Psoas muscle (tissue), 8 donors: ENCODE data around the gene FPGS. TPM values are rescaled to one million over a fixed set of nuclear protein-coding genes. Genes with fewer than 3 reads are reported as not detected.

Experiments
- ATAC-seq, 4 donors: fragments of 200-7000 bp; cut with Tn5 transposase; one replicate each; pipeline ENCODE4 v1.9.1; 2020; ENCODE audit warnings: moderate library complexity in 3 of 4, mild to moderate bottlenecking in 2 of 4
- DNase-seq, 2 donors: peaks; one replicate each; pipeline ENCODE4 v3.0.0-alpha.2; 2020
- H3K27ac ChIP-seq: fragments of 200-600 bp; one replicate; pipeline ENCODE4 v1.8.0; 2022
- H3K27me3 ChIP-seq, 3 donors: fragments of 200-600 bp in 1 of 3; one replicate each; pipeline versions ENCODE4 v1.6.1 to v1.8.0; 2013 to 2022; ENCODE audit warnings: low read length in 2 of 3, mild to moderate bottlenecking in 2 of 3, moderate library complexity in 1 of 3; ENCODE audit not compliant: insufficient read depth in 3 of 3
- H3K36me3 ChIP-seq, 2 donors: fragments of 200-600 bp in 1 of 2; one replicate each; pipeline versions ENCODE4 v1.6.1 to v1.8.0; 2013 to 2022; ENCODE audit warnings: low read depth in 1 of 2, mild to moderate bottlenecking in 1 of 2, moderate library complexity in 1 of 2; ENCODE audit not compliant: insufficient read depth in 1 of 2
- H3K4me1 ChIP-seq: fragments of 200-600 bp; one replicate; pipeline ENCODE4 v1.8.0; 2022
- H3K4me3 ChIP-seq: fragments of 200-600 bp; one replicate; pipeline ENCODE4 v1.8.0; 2022; ENCODE audit warnings: mild to moderate bottlenecking
- H3K9me3 ChIP-seq: fragments of 200-600 bp; one replicate; pipeline ENCODE4 v1.8.0; 2022
- WGBS, 3 donors: extraction: QIAGEN DNeasy Blood & Tissue Kit; methylation state at CpG; one replicate each; pipeline versions ENCODE4 v1.1.6 to v1.1.7; 2013; 5-methylcytosine and 5-hydroxymethylcytosine counted together
- intact Hi-C, 2 donors: fragments of 100-400 bp; cut with DNase I; formaldehyde crosslinking; loops; one replicate each; pipeline versions ENCODE4 v1.11.0 to v1.14.2; 2022
- polyA plus RNA-seq, 3 donors: library from polyadenylated mRNA; stranded (reverse); fragments of 200-250 nt; gene quantifications; one replicate each; pipeline ENCODE4 v1.2.3, GENCODE V29; 2013
- total RNA-seq, 4 donors: library from RNA; stranded (reverse); fragmentation: NEBNext Ultra II Directional in 2 of 4; extraction: Animal tissue kit (Norgen Biotek cat#: 25700) in 2 of 4; gene quantifications; one replicate each; pipeline versions ENCODE4 v1.2.1 to v1.2.4, GENCODE V29; 2021 to 2023
- TF ChIP-seq, protein P1 (sequence below): fragments of 200-600 bp; IDR thresholded peaks from one replicate; pipeline ENCODE4 v1.8.0; 2022; ENCODE audit warnings: antibody characterized with exemption
- donor health status: healthy with polysubstance abuse.
- donor health status: DM: no; HTN: no; CAD: no; lungs with moderate emphysema.
- donor health status: Bipolar disorder and iron deficiency.
- donor health status: healthy.
- donor health status: DM: yes; HTN: yes; CAD: no.
- donor health status: DM: no; HTN: no; CAD: no.
- donor health status: DM: no; HTN: no; CAD: no.
- donor health status: DM: yes; HTN: yes; CAD: no.

FPGS gene
- total and polyA plus RNA-seq, 7 donors = 21.9 to 61.9 (median 39.7) TPM

DNA sequence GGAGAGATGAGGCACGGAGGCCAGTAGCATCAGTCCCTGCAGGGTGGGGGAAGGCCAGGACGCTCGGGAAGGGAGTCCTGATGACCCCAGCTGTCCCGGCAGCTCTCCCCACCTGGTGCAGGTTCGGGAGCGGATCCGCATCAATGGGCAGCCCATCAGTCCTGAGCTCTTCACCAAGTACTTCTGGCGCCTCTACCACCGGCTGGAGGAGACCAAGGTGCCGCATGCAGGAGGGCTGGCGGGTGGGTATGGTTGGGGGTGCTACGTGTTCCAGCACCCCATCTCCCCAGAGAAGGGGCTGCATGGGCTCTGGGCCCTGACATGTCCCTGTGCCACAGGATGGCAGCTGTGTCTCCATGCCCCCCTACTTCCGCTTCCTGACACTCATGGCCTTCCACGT is 4.2 kb downstream of the FPGS start:
- peaks cover 0 to 71% of the 10 kb centered on the region in 2 donors for H3K36me3 ChIP-seq
- peaks cover 24% of the 10 kb centered on the region for H3K4me1 ChIP-seq
- TF ChIP-seq, protein P1, sequence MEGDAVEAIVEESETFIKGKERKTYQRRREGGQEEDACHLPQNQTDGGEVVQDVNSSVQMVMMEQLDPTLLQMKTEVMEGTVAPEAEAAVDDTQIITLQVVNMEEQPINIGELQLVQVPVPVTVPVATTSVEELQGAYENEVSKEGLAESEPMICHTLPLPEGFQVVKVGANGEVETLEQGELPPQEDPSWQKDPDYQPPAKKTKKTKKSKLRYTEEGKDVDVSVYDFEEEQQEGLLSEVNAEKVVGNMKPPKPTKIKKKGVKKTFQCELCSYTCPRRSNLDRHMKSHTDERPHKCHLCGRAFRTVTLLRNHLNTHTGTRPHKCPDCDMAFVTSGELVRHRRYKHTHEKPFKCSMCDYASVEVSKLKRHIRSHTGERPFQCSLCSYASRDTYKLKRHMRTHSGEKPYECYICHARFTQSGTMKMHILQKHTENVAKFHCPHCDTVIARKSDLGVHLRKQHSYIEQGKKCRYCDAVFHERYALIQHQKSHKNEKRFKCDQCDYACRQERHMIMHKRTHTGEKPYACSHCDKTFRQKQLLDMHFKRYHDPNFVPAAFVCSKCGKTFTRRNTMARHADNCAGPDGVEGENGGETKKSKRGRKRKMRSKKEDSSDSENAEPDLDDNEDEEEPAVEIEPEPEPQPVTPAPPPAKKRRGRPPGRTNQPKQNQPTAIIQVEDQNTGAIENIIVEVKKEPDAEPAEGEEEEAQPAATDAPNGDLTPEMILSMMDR = no peak
- no peaks in the 10 kb centered on the region for H3K27me3 ChIP-seq
- ATAC-seq (no peak), DNase-seq (no peak)
- H3K9me3 ChIP-seq = no peaks in the 10 kb centered on the region
- WGBS, 3 donors = 92 to 96% (median 93%) methylated on average over 12 to 14 of the region's 14 CpGs
- no peak overlapping the region for H3K4me3 ChIP-seq
- intact Hi-C loops = no loop called here
- no peak overlapping the region for H3K27ac ChIP-seq

DNA sequence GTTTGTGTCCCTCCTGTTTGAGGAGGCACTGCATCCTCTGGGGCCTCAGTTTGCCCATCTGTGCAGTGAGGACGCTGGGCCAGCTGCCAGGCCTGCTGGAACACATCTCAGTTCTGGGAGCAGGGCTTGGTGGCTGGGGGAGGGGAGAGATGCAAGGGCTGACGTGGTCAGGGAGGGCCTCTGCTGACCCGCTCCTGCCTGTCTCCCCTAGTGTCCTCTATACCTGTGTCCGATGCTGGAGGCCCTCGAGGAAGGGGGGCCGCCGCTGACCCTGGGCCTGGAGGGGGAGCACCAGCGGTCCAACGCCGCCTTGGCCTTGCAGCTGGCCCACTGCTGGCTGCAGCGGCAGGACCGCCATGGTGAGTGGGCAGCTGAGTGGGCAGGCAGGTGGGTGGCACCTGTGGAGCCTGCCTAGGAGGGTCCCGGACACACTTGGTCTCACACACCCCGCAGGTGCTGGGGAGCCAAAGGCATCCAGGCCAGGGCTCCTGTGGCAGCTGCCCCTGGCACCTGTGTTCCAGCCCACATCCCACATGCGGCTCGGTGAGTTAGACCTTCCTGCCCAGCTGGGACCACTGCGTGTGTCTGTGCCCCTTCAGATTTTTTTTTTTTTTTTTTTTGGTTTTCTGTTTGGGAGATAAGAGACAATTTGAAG is 5.8 kb downstream of the FPGS start:
- TF ChIP-seq, protein P1 = no peak
- peaks cover 24% of the 10 kb centered on the region for H3K4me1 ChIP-seq
- H3K27me3 ChIP-seq = no peaks in the 10 kb centered on the region
- no peak overlapping the region for H3K27ac ChIP-seq
- no peak for ATAC-seq
- no peak for DNase-seq
- H3K9me3 ChIP-seq = no peaks in the 10 kb centered on the region
- peaks cover 0 to 87% of the 10 kb centered on the region in 2 donors for H3K36me3 ChIP-seq
- intact Hi-C loops = no loop called here
- no peak overlapping the region for H3K4me3 ChIP-seq
- 83 to 89% (median 88%) methylated on average over 17 of the region's 17 CpGs for WGBS, 3 donors

DNA sequence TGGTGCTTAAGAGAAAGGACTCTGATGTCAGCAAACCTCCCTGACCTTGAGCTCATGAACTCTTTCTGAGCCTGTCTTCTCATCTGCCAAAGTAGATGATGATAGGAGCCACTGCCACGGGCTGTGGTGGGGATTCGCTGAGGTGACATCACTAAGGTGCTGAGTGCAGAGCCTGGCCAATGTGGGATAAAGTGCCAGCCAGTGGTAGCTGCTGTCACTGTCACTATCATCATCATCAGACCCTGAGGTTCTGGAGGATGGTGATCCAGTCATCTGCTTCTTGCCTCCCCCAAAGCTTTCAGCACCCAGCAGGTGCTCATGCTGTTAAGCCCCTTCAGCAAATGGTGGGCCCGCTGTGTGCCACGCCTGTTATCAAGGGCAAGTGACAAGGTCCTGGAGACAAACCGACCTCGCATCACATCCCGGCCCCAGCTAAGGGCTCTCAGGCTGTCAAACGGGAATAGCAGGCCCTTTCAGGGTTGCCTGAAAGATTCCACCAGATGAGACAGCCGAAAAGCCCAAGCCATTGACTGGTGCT is 6.4 kb downstream of the FPGS start:
- no peak for ATAC-seq
- peaks cover 19% of the 10 kb centered on the region for H3K4me1 ChIP-seq
- no peaks in the 10 kb centered on the region for H3K9me3 ChIP-seq
- intact Hi-C loops = no loop called here
- DNase-seq = no peak
- no peaks in the 10 kb centered on the region for H3K27me3 ChIP-seq
- WGBS, 3 donors = 70 to 82% (median 71%) methylated on average over 9 of the region's 9 CpGs
- H3K4me3 ChIP-seq = no peak overlapping the region
- peaks cover 0 to 93% of the 10 kb centered on the region in 2 donors for H3K36me3 ChIP-seq
- H3K27ac ChIP-seq = no peak overlapping the region
- TF ChIP-seq, protein P1 = no peak

DNA sequence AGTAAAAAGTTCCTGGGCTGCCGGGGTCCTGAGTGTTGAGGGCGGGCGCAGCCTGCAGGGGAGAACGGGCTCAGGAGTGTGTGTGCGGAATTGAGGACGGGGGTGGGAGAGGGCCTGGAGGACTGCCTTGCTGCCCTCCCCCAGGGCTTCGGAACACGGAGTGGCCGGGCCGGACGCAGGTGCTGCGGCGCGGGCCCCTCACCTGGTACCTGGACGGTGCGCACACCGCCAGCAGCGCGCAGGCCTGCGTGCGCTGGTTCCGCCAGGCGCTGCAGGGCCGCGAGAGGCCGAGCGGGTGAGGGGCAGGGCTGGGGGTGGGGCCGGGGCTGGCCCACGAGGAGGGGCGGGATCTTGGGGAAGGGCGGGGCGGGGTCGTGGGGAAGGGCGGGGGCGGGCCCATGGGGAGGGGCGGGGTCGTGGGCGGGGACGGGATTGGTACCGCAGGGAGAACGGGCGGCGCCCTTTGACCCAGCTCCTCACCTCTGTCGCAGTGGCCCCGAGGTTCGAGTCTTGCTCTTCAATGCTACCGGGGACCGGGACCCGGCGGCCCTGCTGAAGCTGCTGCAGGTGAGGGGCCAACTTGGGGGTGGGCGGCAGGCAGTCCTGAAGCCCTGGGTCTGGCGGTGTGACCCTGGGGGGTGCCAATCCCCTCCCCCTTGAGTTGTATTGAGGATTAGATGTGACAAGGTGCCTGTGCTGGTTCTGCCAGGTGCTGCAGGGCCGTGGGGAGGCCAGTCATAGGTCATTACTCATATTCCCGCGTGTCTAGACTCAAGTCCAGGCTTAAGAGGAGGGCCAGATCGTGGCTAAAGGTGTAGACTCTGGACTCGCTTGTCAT is 7.1 kb downstream of the FPGS start:
- peaks cover 12% of the 10 kb centered on the region for H3K4me1 ChIP-seq
- H3K27ac ChIP-seq = peak overlapping the region; percentile 3
- ATAC-seq (peak in 3 of 4 donors; percentile 30 to 38 (median 37)), DNase-seq (no peak)
- no peaks in the 10 kb centered on the region for H3K27me3 ChIP-seq
- H3K9me3 ChIP-seq = no peaks in the 10 kb centered on the region
- H3K36me3 ChIP-seq = peaks cover 0 to 94% of the 10 kb centered on the region in 2 donors
- intact Hi-C loops = no loop called here
- H3K4me3 ChIP-seq = no peak overlapping the region
- WGBS, 3 donors = 54 to 69% (median 60%) methylated on average over 24 to 57 of the region's 57 CpGs
- TF ChIP-seq, protein P1 = no peak
